Medulla oblongata (tissue), 1 donor: ENCODE data around the gene ERBB2.
"Not testable (repeated sequence)": the region's sequence is repeated elsewhere in the genome, so short reads cannot be mapped to it uniquely, and the experiment has no call there.

Source experiments
- DNase-seq: peaks from one replicate; pipeline ENCODE4 v3.0.0-alpha.2; 2015; ENCODE audit errors: extremely low spot score

The ERBB2 gene

GRCh38 chr17:39761861-39762496 is 62.1 kb downstream of the ERBB2 start:
- no peak for DNase-seq

GRCh38 chr17:39763051-39763820 is 63.4 kb downstream of the ERBB2 start:
- no peak for DNase-seq

- not testable (repeated sequence) for DNase-seq
Observed at GRCh38 chr17:39764171-39764570, 64.3 kb downstream of the ERBB2 start.

- no peak for DNase-seq
Observed at GRCh38 chr17:39765175-39765574, 65.3 kb downstream of the ERBB2 start.

- no peak for DNase-seq
Observed at GRCh38 chr17:39765766-39766165, 65.9 kb downstream of the ERBB2 start.

- no peak for DNase-seq
Observed at GRCh38 chr17:39767147-39767546, 67.3 kb downstream of the ERBB2 start.

GRCh38 chr17:39769974-39770587 is 70.2 kb downstream of the ERBB2 start:
- no peak for DNase-seq

GRCh38 chr17:39772415-39772814 is 72.6 kb downstream of the ERBB2 start:
- no peak for DNase-seq

GRCh38 chr17:39772987-39773934 is 73.4 kb downstream of the ERBB2 start:
- DNase-seq, result no peak

GRCh38 chr17:39774047-39774446 is 74.2 kb downstream of the ERBB2 start:
- no peak for DNase-seq

- no peak for DNase-seq
Observed at GRCh38 chr17:39775031-39775430, 75.2 kb downstream of the ERBB2 start.

GRCh38 chr17:39776252-39776651 is 76.4 kb downstream of the ERBB2 start:
- DNase-seq, result no peak

GRCh38 chr17:39777534-39778365 is 77.9 kb downstream of the ERBB2 start:
- no peak for DNase-seq
